GM18867 (cell line): ENCODE measurements around the gene USP35.

Experiments
- ATAC-seq: cut with Tn5 transposase; IDR thresholded peaks from one replicate; pipeline ENCODE4 v1.9.1; 2021; ENCODE audit warnings: mild to moderate bottlenecking, moderate library complexity; ENCODE audit not compliant: unreplicated experiment

Gene USP35, protein sequence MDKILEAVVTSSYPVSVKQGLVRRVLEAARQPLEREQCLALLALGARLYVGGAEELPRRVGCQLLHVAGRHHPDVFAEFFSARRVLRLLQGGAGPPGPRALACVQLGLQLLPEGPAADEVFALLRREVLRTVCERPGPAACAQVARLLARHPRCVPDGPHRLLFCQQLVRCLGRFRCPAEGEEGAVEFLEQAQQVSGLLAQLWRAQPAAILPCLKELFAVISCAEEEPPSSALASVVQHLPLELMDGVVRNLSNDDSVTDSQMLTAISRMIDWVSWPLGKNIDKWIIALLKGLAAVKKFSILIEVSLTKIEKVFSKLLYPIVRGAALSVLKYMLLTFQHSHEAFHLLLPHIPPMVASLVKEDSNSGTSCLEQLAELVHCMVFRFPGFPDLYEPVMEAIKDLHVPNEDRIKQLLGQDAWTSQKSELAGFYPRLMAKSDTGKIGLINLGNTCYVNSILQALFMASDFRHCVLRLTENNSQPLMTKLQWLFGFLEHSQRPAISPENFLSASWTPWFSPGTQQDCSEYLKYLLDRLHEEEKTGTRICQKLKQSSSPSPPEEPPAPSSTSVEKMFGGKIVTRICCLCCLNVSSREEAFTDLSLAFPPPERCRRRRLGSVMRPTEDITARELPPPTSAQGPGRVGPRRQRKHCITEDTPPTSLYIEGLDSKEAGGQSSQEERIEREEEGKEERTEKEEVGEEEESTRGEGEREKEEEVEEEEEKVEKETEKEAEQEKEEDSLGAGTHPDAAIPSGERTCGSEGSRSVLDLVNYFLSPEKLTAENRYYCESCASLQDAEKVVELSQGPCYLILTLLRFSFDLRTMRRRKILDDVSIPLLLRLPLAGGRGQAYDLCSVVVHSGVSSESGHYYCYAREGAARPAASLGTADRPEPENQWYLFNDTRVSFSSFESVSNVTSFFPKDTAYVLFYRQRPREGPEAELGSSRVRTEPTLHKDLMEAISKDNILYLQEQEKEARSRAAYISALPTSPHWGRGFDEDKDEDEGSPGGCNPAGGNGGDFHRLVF

DNA sequence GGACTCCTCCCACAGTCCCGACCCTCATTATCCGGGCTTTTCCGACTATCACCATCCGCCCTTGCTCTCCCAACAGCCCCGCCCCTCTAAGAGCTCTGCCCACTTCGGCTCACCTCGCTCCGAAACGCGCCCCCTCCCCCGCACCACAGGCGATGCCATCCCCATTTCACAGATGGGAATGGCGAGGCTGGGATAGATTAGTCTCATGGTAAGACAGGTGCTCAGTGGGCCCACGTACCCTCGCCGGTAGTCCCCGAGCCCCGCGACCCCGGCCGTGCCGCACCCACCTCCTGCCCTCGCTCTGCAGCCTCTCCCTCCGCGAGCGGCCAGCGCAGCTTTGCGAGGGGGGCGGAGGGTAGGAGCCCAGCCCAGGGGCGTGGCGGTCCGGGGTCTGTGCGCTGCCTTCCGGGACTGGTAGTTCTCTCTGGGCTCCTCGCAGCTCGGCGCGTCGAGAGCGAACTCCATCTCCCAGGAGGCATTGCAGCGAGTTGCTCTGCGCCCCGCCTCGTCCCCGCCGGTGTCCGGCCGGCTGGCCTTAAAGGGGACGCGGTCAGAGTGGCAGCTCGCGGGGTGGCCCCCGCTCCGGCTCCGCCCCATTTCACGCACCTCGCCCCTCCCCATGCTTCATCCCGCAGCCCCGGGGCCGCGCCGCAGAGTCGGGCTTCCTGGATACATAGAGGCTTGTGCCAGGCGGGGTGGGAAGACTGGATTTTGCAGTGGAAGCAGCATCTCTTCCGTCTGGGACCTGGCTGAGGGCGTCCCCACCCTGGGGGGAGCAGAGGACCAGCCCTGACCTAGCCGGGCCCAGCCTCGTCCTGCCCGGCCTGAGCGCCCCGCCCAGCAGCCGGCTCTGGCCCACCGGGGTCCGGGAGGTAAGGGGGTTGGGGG, at the start of gene USP35, which contains the start of gene KCTD21:
USP35 (plus strand) TSS at position 634 of the 888 bp plus-strand sequence. CDS start 7,327 bp downstream, outside the sequence.
KCTD21 (minus strand) TSS at position 341 of the 888 bp plus-strand sequence. CDS start 14,072 bp downstream, outside the sequence.
- ATAC-seq, result peak; percentile 96

DNA sequence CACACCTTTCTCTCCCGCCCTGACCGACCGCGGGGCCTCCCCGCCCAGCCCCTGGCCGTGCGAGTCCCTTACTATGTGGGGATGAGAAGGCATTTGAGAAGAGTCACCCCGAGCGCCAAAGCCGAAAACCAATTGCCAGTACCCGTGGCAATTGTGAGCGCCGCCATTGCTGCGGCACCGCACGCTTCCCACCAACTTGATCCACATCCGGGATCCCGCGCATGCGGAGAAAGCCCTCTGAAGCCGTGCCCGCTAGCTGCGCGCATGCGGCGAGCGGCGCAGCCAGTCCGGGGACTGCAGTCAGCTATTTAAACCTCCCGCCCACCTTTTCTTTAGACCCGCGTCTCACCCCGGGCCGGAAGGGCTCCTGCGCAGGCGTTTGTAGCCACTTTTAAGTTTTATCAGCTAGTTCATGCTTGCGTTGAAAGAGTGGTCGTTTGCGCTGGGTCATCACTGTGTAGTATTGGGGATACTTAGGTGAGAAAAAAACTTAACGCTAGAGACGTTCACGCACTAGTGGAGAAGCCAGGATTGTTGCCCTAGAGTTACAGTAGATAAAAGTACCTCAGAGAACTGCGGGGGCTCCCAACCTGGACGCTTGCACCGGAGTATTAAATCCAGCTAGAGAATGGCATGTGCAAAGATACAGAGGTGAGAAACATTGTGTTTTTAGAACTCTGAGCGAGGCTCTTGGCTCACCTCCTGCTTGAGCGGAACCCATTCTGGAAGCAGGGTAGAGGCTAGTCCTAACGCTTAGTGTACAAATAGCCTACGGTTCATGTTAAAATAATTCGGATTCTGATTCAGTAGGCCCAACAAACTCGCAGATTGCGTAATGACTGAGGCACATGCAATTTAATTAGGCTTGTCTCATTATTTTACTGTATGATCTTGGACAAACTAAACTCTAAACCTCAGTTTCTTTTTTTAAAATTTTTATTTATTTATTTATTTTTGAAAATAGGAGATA, 49.0 kb upstream of the USP35 start, which contains the start of gene ALG8:
ALG8 (minus strand) TSS at position 205 of the 970 bp plus-strand sequence; CDS start at position 167, 38 bp downstream.
- peak; percentile 88 for ATAC-seq

DNA sequence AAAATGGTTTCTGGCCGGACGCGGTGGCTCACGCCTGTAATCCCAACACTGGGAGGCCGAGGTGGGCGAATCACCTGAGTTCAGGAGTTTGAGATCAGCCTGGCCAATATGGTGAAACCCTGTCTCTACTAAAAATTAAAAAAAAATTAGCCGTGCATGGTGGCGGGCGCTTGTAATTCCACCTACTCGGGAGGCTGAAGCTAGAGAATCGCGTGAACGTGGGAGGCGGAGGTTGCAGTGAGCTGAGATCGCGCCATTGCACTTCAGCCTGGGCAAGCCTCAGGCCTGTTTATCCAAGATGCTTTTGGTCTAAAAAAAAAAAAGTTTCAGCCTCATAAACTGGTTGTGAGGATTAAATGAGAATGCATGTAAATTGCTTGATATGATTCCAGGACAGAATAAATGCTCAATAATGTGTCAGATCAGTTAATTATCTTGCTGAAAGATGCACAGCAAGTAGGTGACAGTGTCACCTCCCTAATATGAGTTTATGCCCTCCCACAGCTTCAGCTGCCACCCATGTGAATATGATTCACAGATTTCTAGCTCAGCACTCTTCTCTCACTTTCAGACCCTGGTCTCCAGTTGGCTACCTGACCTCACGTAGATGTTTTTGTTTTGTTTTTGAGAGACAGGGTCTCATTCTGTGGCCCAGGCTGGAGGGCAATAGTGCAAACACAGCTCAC, 48.2 kb upstream of the USP35 start:
- ATAC-seq, result no peak

DNA sequence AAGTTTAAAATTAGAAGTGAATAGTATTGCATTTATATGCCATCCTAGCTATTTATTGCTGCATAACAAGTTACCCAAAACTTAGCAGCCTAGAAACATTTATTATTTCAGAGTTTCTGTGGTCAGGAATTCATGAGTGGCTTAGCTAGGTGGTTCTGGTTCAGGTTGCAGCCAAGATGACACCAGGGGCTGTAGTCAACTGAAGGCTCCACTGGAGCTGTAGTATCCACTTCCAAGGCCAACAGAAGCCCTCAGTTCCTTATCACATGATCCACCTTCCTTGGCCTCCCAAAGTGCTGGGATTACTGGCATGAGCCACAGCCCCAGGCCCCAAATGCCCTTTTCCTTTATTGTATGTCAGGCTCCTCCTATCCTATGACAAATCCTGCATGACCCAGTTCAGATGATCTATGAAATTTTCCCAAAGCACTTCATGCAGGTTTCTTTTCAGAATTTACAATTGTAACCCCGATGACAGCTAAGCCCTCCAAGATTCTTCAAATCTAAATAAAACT, 43.2 kb upstream of the USP35 start:
- no peak for ATAC-seq

DNA sequence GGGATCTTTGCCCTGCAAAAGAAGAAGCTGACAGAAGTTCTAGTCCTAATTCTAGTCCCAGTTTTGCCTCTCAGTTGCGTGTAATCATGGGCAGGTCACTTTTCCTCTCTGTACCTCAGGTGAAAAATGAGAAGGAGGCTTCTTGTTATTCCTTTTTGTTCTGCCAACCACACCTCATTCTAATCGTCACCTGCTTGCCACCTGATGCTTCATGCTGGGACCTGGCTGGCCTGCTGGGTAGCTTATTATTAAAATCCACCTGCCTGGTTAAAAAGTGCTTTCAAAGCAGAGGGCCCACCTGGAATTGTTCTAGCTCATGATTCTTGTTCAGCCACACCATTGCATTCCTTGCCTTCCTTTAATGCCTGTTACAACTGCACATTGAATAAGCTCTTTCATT, 40.9 kb upstream of the USP35 start:
- no peak for ATAC-seq

DNA sequence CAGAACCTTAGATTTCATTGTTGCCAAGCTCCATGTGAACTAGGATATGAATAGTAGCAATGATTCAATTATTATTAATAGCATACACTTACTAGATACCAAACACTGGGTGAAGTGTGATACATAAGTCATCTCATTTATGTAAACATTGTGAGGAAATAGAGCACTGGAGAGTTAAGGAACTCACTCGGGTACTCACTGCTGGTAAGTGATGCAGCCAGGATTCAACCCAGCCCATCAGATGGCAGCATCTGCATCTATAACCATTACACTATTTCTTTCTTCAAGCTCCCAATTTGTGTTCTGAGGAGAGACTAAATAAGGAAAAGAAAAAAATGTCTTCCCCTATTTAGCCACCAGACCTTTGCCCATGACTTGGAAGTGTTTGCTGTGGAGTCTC, 39.1 kb upstream of the USP35 start:
- ATAC-seq, result no peak

DNA sequence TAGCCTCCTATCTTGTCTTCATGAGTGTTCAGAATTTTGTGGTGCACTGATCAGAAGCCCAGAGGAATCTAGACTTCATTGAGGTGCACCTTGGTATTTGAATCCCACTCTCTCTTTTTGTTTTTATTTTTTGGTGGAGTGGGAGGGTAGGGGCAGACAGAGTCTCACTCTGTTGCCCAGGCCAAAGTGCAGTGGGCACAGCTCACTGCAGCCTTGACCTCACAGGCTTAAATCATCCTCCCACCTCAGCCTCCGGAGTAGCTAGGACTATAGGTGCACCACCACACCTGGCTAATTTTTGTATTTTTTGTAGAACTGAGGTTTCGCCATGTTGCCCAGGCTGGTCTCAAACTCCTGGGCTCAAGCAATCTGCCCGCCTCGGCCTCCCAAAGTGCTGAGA, 38.4 kb upstream of the USP35 start:
- no peak for ATAC-seq

DNA sequence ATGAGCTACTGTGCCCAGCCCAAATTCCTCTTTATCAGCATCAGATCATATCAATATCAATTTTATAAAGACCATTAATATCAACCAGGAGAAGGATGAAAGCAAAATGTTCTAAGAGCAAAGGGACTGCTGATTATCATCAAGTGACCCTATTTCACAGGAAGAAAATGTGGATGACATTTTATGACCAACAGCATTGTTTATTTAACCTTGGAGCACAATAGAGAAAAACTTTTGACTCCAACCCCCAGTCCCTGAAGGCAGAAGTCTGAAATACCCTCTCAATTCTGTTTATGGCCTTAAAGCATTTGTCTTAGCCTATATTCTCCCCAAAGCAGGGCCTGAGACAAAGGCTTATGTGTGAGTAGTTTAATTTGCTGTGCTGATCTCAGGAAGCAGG, 38.0 kb upstream of the USP35 start:
- ATAC-seq, result no peak

DNA sequence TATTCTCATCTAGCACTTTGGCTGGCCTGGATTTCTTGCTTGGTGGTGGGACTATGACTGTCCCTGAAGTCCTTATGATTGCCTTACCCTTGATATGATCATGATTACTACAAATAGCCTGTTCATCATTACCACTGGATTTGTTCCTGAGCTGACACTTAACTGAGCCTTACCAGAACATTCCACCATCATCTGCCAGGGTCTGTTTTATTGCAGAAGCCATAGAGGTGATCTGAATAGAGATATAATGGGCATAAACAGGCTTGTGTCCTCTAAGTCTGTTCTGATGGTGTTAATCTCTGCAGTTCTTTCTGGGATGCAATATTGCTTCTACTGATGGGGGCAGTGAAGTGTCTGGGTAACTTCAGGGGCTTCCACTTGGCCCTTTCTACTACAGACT, 36.9 kb upstream of the USP35 start:
- ATAC-seq, result no peak

DNA sequence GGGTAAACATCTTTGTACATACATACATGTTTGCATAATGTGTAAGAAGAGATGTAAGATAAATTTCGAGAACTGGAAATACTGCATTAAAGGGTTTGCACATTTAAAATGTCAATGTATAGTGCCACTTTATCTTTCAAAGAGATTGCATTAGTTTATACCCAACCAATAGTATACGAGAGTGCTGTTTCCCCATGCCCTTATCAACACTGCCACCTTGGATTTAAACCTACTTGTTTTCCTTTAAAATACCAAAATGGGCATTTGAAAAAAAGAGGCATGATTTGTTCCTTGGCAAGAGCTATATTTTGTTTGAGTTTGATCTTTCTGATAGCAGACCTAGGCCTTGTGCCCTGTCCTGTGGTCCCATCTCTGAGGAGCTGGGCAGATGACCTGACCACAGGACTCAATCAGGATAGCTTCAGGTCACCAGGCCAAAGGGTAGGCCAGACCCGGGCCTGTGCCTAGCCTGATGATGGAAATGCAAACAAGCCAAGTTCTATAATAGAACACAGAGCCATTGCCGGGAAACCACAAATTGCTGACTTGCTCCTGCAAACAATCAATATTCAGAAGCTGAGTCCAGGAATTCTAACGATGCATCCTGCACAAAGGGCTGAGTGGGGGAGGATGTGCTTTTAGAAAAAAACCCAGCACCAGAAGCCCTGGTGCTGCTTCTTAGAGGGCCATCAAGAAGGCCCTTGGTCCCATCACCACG, 32.4 kb upstream of the USP35 start:
- ATAC-seq, result no peak

DNA sequence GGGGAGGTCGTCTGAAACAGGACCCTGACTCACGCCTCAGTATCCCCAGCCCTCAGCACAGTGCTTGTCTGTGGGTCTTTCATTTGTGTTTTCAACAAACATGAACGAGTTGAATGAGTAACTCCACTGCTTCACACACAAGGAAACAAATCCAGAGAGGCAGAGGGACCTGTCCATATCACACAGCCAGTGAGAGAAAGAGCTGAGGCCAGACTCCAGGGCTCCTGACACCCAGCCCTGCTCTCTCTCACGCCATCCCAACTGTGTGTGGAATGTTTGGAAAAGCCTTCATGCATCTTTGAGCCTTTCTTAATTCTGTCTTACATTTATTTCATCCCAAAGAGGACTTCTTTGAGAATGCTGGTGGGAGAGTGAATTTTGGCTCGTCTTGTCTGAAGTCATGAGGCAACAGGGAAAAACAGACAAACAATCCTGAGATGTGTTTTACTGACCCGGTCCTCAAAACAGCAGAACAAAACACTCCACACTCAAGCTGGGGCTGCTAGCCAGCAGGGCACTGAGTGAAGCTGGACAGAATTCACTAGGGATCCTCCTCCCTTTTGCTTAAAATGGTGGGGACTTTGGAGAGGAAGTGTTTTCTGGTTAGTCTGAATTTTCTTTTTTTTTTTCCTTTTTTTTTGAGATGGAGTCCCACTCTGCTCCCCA, 29.6 kb upstream of the USP35 start:
- no peak for ATAC-seq

DNA sequence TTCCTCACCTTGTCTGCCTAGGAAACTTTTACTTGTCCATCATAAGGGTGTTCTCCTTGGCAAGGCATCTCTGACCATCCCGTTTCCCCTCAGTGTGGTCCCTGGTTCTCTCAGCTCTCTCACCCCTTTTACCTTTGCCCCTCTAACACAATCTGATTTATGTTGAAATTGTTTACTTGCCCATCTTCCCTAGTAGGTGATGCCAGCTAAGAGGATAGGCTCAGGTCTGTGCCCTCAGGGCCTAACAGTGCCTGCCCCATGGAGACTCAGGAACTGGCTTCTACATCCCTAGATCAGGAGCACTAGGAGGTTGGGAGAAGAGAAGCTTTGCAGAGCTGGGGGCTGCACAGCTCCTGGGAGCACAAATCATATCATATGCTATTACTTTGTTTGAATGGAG, 28.2 kb upstream of the USP35 start:
- ATAC-seq, result no peak

DNA sequence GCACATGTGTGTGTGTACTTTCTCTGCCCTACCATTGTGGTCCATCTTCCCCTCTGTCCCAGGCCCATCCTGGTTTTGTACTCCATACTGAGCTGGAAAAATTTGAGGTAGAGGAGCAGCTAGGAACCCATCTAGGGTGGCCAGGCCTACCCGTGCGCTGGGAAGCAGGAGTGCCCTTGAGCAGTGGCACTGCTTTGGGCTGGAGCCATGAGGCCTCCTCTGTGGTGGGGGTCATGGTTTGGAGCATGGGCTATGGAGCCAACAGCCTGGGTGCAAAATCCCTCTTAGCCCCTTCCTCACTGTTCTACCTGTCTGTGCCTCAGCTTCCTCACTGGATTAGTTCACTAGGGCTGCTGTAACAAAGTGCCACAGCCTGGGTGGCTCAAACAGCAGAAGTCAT, 27.4 kb upstream of the USP35 start:
- no peak for ATAC-seq

DNA sequence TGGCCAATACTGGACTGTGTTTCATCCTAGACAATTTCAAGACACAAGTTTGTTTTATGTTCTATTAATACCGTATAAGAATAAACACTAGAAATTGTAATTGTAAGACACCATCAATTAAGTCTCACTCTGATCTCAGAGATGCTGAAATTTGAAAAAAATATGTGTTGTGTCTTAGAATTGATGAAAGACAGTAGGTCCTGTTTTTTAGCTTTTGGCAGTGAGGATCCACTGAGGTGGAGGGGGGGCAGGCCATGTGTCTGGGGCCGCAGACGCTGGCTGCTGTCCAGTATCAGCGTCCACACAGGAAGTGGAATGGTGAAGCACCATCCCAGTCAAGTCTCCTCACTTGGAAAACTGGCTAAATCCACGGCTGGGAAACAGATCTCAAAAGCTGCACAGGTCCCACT, 26.8 kb upstream of the USP35 start:
- no peak for ATAC-seq

DNA sequence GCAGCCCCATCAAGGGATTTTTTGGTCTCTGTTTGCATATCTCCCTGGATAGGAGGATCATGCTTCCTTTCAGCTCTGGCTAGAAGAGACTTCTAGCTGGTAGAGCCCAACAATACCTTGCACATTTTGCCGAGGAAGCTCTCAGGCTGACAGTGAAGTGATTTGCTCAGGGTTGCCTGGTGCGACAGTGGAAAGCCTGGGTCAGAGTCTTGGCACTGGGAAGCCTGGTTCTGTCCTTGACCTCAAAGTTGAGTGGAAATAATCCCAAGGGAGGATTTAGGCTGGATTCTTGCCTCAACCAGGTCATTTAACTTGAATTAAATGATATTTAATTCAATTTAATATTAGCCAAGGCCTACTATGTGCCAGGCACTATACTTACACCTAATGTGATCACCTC, 24.9 kb upstream of the USP35 start:
- no peak for ATAC-seq

DNA sequence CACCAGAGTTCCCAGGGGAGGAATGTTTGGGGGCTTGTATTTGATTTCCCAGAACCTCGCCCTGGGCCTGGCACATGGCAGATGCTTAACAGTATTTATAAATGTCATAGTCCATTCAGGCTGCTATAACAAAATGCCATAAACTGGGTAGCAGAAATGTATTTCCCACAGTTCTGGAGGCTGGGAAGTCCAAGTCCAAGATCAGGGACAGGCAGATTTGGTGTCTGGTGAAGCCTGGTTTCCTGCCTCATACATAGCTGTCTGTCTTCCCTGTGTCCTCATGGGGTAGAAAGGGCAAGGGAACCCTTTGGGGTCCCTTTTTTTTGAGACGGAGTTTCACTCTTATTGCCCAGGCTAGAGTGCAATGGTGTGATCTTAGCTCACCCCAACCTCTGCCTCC, 24.2 kb upstream of the USP35 start:
- ATAC-seq, result no peak

DNA sequence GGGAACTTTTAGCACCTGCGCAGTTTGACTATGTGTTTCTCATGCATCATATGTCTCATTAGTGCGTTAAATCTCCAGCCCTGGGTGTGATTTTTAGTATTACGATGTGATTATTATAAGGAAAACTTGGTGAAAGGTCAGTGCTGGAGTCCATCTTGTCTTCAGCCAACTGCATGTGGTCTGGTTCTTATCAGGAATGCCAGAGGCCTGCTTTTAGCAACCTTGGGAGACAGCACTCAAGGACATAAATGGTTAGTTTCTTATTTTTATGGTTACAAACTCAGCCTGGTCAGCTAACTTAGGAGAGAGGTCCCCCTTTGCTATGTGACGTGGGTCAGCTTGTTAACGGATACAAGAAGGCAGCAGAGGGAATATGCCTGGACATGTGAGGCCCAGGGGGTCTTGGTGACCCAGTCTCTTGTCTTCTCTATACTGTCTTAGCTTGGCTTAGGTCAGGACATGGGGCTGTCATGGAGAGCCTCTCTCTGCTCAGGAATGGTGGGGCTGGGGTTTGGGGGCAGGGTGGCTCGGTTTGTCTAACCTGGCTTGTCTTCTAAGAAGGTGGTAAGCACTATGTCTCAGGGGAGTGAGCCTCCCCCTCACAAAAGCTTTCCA, 21.8 kb upstream of the USP35 start:
- no peak for ATAC-seq
